ENCODE measurements around the gene CLSTN1. TPM values are rescaled to one million over a fixed set of nuclear protein-coding genes. Genes with fewer than 3 reads are reported as not detected.

The CLSTN1 gene
- total and polyA plus RNA-seq, 2 donors (not counting 1 experiment from before 2014, with no cell fraction given) = 34.9 to 81.4 TPM

GRCh38 chr1:9811239-9811966 is 12.4 kb downstream of the CLSTN1 start:
- Histone ChIP-seq H3K36me3 (replicated peaks in 1 of 2; ENCODE audit: control extremely low read depth in 1 of 2, control insufficient read depth in 1 of 2, extremely low read depth in 1 of 2, insufficient read depth in 2 of 2, low read length in 1 of 2) (peaks cover 0 to 4% of the 10 kb centered on the region in 2 experiments), H3K79me2 (ENCODE audit: control insufficient read depth, insufficient read depth, low read length) (peaks cover 98% of the 10 kb centered on the region), H2AFZ (ENCODE audit: insufficient read depth, low read depth, low read length, poor library complexity, severe bottlenecking) (no peak overlapping the region), H3K4me2 (replicated peaks; ENCODE audit: low read depth, low read length, poor library complexity, severe bottlenecking) (no peak overlapping the region), H3K9me3 (ENCODE audit: control extremely low read depth in 1 of 3, control insufficient read depth in 2 of 3, insufficient read depth in 1 of 3, low read length in 2 of 3) (no peaks in the 10 kb centered on the region), H3K27me3 (replicated peaks in 1 of 4; ENCODE audit: control extremely low read depth in 1 of 4, control insufficient read depth in 3 of 4, insufficient read depth in 4 of 4, low read length in 3 of 4) (no peaks in the 10 kb centered on the region), H3K4me1 (ENCODE audit: control insufficient read depth in 2 of 2, insufficient read depth in 2 of 2, low read length in 2 of 2) (peaks cover 8 to 16% of the 10 kb centered on the region in 2 donors), H3K4me3 (ENCODE audit: control extremely low read depth in 1 of 5, extremely low read depth in 1 of 5, insufficient read depth in 1 of 5, low read depth in 2 of 5, low read length in 4 of 5) (no peak overlapping the region), H3K27ac (ENCODE audit: low read length in 2 of 2) (no peak overlapping the region), H3K9ac (ENCODE audit: low read length) (no peak overlapping the region), H4K20me1 (ENCODE audit: control insufficient read depth, insufficient read depth, low read length, poor library complexity, severe bottlenecking) (peaks cover 64% of the 10 kb centered on the region)
- Mint-ChIP-seq H3K27ac (no peak overlapping the region), H3K9me3 (ENCODE audit: insufficient read depth) (no peaks in the 10 kb centered on the region), H3K4me1 (peaks cover 26% of the 10 kb centered on the region), H3K27me3 (no peaks in the 10 kb centered on the region), H3K4me3 (no peak overlapping the region)
- ATAC-seq (ENCODE audit: low read depth) (no peak), DNase-seq (no peak)
- intact Hi-C loops (cut with micrococcal nuclease) = no loop called here
- 100% methylated on average over 2 of the region's 6 CpGs for WGBS (ENCODE audit: insufficient coverage)
- TF ChIP-seq, protein P1, sequence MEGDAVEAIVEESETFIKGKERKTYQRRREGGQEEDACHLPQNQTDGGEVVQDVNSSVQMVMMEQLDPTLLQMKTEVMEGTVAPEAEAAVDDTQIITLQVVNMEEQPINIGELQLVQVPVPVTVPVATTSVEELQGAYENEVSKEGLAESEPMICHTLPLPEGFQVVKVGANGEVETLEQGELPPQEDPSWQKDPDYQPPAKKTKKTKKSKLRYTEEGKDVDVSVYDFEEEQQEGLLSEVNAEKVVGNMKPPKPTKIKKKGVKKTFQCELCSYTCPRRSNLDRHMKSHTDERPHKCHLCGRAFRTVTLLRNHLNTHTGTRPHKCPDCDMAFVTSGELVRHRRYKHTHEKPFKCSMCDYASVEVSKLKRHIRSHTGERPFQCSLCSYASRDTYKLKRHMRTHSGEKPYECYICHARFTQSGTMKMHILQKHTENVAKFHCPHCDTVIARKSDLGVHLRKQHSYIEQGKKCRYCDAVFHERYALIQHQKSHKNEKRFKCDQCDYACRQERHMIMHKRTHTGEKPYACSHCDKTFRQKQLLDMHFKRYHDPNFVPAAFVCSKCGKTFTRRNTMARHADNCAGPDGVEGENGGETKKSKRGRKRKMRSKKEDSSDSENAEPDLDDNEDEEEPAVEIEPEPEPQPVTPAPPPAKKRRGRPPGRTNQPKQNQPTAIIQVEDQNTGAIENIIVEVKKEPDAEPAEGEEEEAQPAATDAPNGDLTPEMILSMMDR (IDR thresholded peaks at IDR 0.05) = no peak
- TF ChIP-seq EZH2 (IDR thresholded peaks at IDR 0.05; ENCODE audit: borderline replicate concordance, insufficient read depth, low read depth, low read length, poor library complexity, severe bottlenecking) = no peak
- POLR2A ChIA-PET = no interaction called here
- CTCF ChIA-PET = interaction anchor here (1.2 kb wide), 1 partner anchor 25 kb away, joined by 5 read pairs; no protein-coding TSS in a partner anchor

- Mint-ChIP-seq H3K9me3 (ENCODE audit: insufficient read depth) (no peaks in the 10 kb centered on the region), H3K27me3 (no peaks in the 10 kb centered on the region), H3K27ac (no peak overlapping the region), H3K4me3 (no peak overlapping the region), H3K4me1 (peaks cover 36% of the 10 kb centered on the region)
- H3K27me3 ChIP-seq (replicated peaks in 1 of 4; ENCODE audit: control extremely low read depth in 1 of 4, control insufficient read depth in 3 of 4, insufficient read depth in 4 of 4, low read length in 3 of 4) = no peaks in the 10 kb centered on the region
- no peak for DNase-seq
- H3K36me3 ChIP-seq (replicated peaks in 1 of 2; ENCODE audit: control extremely low read depth in 1 of 2, control insufficient read depth in 1 of 2, extremely low read depth in 1 of 2, insufficient read depth in 2 of 2, low read length in 1 of 2) = peaks cover 0 to 4% of the 10 kb centered on the region in 2 experiments
- intact Hi-C loops (cut with micrococcal nuclease) = no loop called here
- H3K4me3 ChIP-seq (ENCODE audit: control extremely low read depth in 1 of 5, extremely low read depth in 1 of 5, insufficient read depth in 1 of 5, low read depth in 2 of 5, low read length in 4 of 5) = no peak overlapping the region
- 92% methylated on average over 5 of the region's 8 CpGs for WGBS (ENCODE audit: insufficient coverage)
- H3K4me1 ChIP-seq (ENCODE audit: control insufficient read depth in 2 of 2, insufficient read depth in 2 of 2, low read length in 2 of 2) = peaks cover 8 to 16% of the 10 kb centered on the region in 2 donors
- peaks cover 56% of the 10 kb centered on the region for H4K20me1 ChIP-seq (ENCODE audit: control insufficient read depth, insufficient read depth, low read length, poor library complexity, severe bottlenecking)
- H3K4me2 ChIP-seq (replicated peaks; ENCODE audit: low read depth, low read length, poor library complexity, severe bottlenecking) = peak overlapping the region; percentile 36
- ChIA-PET CTCF (no interaction called here), POLR2A (no interaction called here)
- ATAC-seq (ENCODE audit: low read depth) = no peak
- H3K9me3 ChIP-seq (ENCODE audit: control extremely low read depth in 1 of 3, control insufficient read depth in 2 of 3, insufficient read depth in 1 of 3, low read length in 2 of 3) = no peaks in the 10 kb centered on the region
- no peak for TF ChIP-seq EZH2 (IDR thresholded peaks at IDR 0.05; ENCODE audit: borderline replicate concordance, insufficient read depth, low read depth, low read length, poor library complexity, severe bottlenecking)
- TF ChIP-seq, protein P1 (IDR thresholded peaks at IDR 0.05) = no peak
- no peak overlapping the region for H3K9ac ChIP-seq (ENCODE audit: low read length)
- peaks cover 97% of the 10 kb centered on the region for H3K79me2 ChIP-seq (ENCODE audit: control insufficient read depth, insufficient read depth, low read length)
- H3K27ac ChIP-seq (ENCODE audit: low read length in 2 of 2) = peak overlapping the region in 1 of 2 donors; percentile 0
- H2AFZ ChIP-seq (ENCODE audit: insufficient read depth, low read depth, low read length, poor library complexity, severe bottlenecking) = no peak overlapping the region
Observed at GRCh38 chr1:9809100-9809510, 14.7 kb downstream of the CLSTN1 start.

Measured in B cell (primary cell).